Stimulated activated CD8-positive, alpha-beta memory T cell treated with anti-CD3 and anti-CD28 coated beads, Interleukin-12 subunit alpha, Interleukin-12 subunit beta, amount 100 ng/mL, for 24 hours (primary cell): ENCODE data around the gene BYSL.

Source experiments
- DNase-seq: peaks from one replicate; pipeline ENCODE4 v3.0.0-alpha.2; 2020; ENCODE audit errors: extremely low read depth

Gene BYSL, protein sequence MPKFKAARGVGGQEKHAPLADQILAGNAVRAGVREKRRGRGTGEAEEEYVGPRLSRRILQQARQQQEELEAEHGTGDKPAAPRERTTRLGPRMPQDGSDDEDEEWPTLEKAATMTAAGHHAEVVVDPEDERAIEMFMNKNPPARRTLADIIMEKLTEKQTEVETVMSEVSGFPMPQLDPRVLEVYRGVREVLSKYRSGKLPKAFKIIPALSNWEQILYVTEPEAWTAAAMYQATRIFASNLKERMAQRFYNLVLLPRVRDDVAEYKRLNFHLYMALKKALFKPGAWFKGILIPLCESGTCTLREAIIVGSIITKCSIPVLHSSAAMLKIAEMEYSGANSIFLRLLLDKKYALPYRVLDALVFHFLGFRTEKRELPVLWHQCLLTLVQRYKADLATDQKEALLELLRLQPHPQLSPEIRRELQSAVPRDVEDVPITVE

DNA sequence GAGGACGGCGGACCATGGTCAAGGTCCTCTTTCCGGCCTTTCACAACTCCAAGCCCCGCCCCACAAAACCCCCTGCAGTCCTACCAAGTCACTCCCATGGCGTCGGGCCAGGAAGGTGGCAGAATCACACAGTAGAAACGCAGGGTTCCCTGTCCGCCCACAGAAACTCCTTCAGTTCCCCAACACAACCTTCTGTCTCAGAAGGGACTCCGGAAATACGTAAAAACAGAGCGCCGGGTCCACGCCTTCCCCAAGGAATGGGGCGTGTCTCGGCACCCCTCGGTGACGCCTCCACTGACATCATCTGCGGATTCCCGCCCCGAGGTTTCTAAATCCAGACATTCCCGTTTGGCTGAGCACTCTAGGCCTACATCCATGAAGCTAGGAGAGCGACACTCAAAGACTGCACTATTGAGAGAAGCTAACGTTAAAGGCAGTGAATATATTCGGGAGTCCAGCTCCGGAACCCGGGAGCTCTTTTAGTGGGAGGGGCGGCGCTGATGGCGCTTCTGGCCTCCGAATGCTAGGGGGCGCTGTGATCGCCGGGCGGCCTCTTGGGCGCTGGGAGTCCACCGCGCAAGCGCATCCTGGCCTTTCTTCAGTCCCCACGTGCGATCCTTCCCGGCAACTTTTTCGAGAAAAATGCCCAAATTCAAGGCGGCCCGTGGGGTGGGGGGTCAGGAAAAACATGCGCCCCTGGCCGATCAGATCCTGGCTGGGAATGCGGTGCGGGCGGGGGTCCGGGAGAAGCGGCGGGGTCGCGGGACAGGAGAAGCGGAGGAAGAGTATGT lies at the start of gene BYSL, which contains the start of gene MED20:
Gene BYSL, plus strand, starts transcription at position 579 of the 791 bp plus-strand sequence. Its CDS starts 64 bp downstream, at position 643.
Gene MED20, minus strand, starts transcription at position 219 of the 791 bp plus-strand sequence. Its CDS starts 121 bp downstream, at position 98.
- DNase-seq, result peak; percentile 88

DNA sequence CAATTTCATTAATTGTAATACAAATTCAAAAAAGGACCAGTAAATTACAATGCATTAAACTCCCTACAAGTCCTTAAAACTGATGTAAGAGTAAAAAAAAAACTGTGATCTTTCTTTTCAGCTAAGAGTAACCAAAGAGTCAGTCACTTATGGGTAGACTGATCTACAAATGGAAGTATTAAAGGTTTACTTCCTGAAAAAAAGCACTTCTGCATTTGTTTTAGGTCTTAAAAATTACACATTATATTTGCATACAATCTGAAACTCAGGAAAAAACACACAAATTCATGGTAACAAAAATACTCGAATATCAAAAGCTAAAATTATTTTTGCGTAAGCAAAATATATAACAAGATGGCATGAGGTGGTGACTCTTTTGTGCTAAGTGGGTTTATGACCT lies 49.6 kb upstream of the BYSL start:
- DNase-seq, result no peak

DNA sequence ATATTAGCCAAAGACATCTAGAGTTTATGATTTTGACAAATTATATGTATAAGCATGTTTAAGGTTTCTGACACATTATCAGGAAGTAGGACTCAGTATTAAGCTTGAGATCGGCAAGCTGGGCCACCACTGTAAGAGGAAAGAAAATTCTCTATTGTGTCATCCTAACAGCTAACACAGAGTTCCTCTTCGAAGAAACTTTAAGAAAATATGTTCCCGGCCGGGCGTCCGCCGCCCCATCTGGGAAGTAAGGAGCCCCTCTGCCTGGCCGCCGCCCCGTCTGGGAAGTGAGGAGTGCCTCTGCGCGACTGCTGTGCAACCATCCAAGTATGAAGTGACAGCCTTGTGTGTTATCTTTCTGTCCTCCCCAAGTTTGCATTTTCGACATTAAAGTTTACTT lies 49.2 kb upstream of the BYSL start:
- no peak for DNase-seq

DNA sequence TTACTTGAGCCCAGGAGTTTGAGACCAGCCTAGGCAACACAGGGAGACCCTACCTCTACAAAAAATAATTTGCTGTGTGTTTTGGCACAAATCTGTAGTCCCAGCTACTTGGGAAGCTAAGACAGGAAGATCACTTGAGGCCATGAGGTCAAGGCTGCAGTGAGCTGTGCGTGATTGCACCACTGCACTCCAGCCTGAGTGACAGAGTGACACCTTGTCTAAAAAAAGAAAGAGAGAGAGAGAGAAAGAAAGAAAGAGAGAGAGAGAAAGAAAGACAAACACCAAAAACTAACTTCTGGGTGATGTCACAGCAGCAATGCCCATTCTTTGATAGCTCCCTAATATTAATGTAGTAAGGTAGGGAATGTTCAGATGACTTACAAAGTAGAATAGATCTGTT lies 46.6 kb upstream of the BYSL start:
- DNase-seq, result no peak

DNA sequence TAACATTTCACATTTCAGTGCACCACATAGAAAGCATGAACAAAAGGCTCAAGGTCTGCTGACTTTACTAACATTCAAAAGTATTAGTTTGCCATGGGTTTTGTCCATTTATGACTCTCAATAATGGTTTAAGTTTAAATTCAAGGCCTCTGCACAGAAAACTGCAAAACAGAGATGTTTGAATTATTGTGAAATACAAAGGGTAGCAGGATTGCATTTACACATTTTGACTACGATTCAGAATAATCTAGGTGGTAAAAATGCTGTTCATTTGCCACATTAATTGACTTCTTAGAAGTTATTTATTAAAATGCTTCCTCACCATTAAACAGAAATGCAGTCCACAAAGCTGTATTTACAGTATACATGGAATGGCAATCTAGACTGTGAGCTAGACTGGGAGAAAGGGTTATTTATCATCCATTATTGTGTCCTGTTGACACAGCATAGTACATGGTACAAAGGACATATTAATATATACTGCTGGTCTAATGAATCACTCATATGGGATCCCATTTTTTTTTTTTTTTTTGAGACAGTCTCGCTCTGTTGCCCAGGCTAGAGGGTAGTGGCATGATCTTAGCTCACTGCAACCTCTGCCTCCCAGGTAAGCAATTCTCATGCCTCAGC lies 44.1 kb upstream of the BYSL start:
- DNase-seq, result no peak

DNA sequence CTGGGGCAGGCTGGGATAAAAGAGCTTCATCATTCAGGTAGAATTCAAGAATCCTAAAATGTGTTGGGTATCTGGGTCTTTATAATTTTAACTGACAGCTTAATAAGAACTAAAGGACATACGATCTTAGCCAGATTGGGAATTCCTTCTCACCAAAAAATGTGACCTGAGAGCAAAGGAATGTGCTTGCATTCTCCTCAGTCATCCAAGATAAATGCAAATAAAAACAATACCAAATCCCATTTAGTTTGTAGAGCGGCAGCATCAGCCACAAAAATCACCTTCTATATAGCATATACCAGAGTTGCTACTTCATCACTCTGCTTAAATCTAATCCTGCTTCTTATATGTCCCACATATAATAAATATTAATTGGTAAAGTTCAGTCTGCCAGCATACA lies 43.1 kb upstream of the BYSL start:
- DNase-seq, result no peak

DNA sequence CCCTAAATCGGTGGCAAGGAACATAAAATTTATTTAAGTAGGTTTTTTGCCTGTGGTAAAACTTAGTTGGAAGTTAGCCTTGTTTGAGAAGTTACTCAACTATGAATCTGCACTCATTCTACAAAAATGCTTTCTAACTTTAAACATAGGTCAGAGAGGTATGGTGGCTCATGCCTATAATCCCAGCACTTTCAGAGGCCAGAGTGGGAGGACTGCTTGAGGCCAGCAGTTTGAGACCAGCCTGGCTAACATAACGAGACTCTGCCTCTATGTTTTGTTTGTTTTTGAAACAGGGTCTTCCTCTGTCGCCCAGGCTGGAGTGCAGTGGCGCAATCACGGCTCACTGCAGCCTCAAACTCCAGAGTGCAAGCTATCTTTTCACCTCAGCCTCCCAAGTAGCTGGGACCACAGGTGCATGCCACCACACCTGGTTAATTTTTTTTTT lies 42.3 kb upstream of the BYSL start:
- no peak for DNase-seq

DNA sequence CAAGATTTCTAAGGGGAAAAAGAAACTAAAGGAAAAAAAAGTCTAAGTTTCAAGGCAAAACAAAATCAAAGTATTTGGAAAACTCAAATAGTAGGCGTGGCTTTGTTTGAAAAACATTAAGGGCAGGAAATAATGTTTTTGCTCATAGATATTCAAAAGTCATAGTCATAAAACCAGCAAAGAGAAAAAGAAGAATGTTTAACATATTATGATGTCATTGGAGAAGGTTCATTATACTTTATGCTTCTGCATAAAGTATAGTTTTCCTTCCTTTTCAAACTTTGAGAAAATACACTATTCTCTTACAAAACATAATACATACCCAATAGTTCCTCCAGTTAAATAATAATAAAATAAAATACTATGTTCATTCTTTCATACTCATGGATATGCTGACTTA lies 39.8 kb upstream of the BYSL start:
- no peak for DNase-seq

DNA sequence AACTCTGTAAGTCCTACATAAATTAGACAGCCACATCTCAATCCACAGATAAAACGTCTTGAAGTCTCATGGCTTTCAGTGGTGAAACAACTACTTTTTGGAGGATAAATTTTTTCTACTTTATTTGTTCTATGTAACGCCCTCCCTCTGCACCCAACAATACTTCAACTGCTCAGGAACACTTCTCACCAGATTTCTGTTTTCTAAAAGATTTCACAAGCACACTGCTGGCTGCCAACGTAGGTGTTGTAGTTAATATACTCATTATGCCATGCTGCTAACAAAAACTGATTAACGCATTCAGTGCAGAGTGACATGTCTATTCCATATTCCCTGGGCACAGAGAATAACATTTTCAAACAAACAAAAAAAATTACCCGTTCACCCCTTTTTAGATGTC lies 36.3 kb upstream of the BYSL start:
- no peak for DNase-seq

DNA sequence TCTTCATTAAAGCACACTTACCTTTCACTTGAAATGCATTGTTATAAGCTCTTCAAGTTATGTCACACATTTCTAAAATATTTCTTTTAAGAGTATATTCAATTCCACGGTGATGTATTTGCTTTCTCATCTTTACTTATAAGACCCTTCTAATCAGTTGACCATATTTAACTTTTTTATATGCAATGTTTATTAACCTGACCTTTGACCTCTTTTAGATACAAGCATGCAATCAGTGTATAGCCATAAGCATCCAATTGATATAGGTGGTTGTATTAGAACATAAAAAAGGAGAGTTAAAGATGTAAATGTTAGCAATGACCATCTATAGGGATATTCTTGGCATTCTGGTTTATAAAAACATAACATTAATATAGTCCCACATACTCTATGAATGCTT lies 35.4 kb upstream of the BYSL start:
- no peak for DNase-seq

DNA sequence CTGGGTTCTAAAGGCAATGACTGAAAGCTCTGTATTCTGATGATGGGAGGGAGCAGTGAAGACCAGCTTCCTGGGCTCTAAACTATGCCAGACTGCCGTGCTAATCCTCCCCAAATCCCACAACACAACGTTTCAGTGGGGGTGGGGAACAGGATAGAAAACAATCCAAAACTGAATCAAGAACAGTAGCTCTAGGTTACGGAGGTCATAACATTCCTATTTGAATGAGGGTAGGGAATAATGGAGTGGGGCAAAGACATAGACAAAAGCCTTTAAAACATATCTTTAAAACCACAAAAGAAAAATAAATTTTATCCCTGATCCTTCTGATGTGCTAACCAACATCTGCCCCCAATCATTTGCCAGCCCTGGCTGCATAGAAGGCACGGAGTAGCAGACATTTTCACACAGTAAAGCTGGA lies 34.0 kb upstream of the BYSL start:
- DNase-seq, result no peak

DNA sequence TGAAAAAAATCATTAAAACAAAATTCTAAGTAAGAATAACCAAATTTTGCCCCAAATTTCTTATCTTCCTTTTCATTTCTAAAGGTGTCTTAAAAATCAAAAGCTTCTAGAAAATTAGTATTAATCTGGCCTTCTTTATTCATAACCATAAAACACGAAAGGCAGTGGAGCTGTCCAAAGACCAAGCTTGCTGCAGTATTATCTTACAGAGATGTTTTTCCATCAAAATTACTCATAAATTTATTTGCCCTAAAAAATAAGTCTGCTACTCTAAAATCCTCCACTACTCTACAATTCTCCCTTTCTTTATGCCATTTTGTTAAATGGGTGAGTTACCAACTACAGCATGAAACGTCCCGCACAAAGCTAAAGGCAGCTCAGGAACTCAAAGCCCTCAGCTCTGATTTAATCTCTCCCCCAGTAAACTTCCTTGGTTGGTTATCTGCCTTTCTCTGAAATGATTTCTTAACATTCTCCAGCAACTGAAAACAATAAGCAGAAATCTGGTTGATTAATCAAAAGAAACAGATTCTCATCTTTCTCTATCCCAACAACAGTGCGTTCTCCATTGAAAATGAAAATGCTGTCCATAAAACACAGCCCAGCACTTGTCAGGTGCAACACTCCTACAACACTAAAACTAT lies 28.3 kb upstream of the BYSL start:
- no peak for DNase-seq

DNA sequence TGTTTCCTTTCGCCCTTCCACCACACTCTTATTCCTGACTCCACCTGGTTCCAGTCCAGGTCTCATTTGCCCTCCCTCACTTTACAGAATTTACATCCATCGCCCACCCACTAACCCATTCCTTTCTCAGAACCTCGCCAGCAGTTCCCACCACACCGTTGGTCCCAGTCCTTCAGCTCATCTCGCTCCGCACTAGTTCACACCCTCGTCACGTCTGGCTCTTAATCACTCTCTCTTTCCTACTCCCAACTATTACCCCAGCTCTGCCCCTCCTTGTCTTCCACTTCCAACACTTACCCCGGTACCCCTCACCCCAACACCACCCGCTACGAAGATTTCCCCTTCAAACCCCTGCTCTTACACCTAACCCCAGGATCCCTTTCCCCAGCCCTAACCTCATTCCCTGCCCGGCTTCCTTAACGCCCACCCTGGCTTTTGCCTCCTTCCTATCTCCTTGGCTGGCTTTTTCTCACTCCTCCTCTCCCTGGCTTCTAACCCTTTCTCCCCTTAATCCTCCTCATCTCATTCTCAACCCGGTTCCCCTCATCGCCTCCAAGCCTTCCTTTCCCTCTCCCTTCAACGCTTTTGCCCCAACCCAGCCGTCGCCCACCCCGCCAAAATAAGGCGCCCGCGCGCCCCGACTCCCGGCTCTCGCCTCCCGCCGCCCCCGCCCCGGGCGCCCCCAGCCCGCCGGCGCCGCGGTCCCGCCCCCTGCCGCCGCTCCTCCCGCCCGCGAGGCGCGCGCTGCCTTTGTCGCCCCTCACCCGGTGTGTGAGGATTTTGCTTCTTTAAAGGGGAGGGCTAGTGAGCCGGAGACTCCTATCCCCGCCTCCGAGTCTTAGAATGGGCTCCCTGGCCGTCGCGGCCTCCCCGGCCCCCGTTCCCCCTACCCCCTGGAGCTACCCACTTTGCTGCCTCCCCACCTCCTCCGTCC lies 26.7 kb upstream of the BYSL start:
- no peak for DNase-seq

DNA sequence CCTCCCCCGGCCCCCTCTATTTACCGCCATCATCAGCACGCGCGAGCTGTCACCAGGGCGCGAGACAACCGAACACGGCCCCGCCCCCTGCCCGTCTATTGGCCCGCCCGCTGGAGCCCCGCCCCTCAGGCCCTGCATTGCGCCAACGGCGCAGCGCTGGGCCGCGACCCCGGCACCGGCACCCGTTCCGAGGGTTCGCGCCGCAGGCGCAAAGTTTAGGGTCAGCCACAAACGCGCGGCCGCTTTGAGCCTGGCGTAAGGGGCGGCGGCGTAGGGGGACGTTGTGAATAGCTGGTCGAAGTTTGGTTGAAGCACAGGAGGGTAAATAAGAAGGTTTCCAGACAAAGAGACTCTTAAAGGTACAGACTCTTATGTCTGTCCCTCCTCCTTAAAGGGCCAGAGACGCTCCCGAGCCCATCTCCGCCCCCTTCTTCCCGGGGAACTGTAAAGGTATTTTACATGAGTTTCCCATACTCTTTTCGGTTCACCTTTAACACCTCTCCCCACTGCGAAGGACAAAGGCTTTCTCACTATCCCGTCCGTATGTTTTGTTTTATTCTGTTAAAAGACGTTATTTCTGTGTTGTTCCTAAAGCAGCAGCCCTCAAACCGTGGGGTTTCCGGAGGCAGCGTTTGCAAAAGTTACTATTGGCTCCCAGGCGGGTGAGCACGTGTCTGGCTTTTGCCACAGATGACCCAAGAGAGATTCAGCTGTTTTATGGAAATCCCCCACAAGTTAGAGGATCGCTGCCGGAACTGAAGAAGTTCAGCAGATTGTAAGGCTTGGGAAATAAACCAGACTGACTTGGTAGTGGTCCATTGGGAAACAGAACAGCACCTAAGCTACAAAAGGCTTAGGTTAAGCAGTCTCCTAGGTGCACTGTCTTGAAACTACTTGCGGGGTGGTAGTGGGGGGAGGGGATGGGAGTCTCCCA lies 25.7 kb upstream of the BYSL start, which contains the start of gene USP49:
Gene USP49, minus strand, starts transcription at position 76 of the 934 bp plus-strand sequence. CDS start 88,392 bp downstream, outside the sequence.
- peak; percentile 88 for DNase-seq

DNA sequence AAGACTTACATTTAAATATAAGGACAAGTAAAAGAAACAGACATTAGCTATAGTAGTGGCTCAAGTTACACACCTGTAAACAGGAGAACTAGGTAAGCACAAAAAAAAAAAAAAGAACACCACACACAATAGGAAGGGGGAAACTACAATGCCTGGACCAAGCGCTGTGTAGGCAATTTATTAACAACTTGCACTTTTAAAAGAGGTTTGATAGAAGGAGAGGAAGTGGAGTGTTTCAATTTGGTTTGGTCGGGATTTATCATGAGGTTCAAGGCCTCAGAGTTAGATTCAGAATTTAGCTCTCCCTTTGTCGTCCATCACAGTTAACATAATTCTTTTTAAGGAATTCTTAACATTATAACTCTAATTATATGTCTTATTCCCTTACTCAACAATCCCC lies 25.0 kb upstream of the BYSL start:
- no peak for DNase-seq

DNA sequence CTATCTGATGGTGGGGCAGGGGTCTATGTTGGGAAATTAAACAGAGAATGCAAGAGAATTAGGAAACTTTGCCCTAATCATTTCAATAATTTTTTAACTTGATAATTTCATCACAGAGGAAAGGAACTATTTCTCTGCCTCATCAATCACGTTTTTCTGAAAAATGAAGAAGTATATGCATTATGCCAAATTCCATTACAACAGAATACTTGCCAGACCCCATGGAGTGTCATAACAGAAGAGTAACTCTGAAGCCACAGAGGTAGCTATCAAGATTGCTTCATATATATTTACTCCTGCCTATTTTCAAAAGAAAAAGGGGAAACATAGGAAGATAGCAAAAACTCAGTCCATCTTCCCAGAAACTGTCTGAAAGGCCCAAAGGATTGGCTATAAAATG lies 20.4 kb upstream of the BYSL start:
- no peak for DNase-seq

DNA sequence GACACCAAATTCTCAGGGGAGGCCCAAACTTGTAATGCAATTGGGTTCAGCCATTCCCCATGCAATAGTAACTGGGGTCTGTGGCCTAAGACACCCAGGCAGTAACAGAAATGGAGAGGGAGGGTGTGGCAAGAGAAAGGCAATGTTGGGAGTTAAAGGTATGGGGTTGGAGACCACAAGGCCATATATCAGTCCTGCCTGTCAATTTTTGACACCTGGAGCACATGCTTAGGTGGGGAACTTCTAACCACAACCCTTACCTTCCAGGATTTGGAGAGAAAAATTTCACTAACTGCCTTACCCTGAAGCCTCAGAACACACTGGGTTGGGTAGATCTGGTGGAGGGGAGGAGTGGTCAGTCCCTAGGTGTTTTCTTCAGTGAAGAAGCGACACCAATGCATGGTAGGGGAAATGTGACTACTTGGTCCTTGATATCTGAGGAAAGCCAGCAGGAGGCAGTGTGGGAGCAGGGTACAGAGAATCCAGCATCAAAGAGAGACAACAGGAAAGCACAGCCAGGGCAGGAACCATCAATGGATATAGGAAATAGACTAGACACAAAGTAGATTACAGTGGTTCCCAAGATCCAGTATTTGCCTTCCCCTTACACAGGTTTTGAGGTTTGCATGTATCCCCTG lies 19.3 kb upstream of the BYSL start:
- DNase-seq, result no peak

DNA sequence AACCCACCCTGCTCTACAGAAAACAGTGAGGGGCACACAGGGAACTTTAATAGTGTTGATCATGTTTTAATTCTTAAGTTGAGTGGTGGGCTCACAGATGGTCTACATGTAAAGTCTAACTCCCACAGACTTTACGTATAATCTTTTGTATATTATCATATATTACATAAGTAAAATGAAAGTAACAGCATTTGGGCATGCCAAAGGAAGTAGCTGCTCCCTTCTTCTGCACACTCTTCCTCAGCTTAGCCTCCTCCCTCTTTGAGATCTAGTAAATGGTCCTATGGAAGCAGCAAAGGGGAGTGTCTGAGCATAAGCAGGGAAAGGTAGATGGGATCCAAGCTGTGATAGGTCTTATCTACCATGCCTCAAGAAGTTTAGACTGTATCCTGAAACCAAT lies 11.6 kb upstream of the BYSL start:
- DNase-seq, result no peak

DNA sequence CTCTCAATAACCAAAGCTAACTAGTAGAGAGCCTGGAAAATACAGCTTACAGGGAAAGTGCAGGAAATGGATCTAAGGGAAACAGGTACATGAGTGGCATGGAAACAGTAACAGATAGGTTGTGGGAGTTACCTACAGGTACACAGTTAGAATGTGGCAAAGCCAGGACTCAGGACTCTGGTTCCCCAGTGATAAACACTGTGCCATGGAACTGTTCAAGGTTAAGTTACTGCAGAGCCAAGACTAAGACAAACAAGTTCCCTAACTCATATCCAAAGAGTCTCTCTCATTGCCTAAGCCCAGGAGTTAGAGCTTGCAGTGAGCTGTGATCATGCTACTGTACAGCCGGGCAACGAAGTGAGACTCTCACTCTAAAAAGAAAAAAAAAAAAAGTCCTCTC lies 7.0 kb upstream of the BYSL start:
- DNase-seq, result no peak
